DND-41 (cell line): ENCODE results near the gene IL17RD.

Experiments used
- ATAC-seq: fragments of 200-7000 bp; cut with Tn5 transposase; 3 replicates; pipeline ENCODE4 v1.9.1; 2021; ENCODE audit warnings: low read depth; ENCODE audit not compliant: insufficient read depth
- DNase-seq: peaks from one replicate; pipeline ENCODE4 v3.0.0-alpha.2; 2020
- H2AFZ ChIP-seq: 2 replicates; pipeline ENCODE4 v1.6.0; 2012; ENCODE audit warnings: low read depth, low read length
- H3K27ac ChIP-seq: 2 replicates; pipeline ENCODE4 v1.5.1; 2012; ENCODE audit warnings: low read length, inconsistent platforms
- H3K27me3 ChIP-seq: fragments of 200-600 bp; sonication (generic); 2 replicates; pipeline ENCODE4 v1.6.0; 2012; ENCODE audit warnings: low read length, mild to moderate bottlenecking, inconsistent platforms; ENCODE audit not compliant: insufficient read depth, poor library complexity
- H3K36me3 ChIP-seq: 2 replicates; pipeline ENCODE4 v1.5.1; 2012; ENCODE audit warnings: low read length, inconsistent platforms; ENCODE audit not compliant: insufficient read depth
- H3K4me1 ChIP-seq: 2 replicates; pipeline ENCODE4 v1.5.1; 2012; ENCODE audit warnings: mild to moderate bottlenecking, low read length; ENCODE audit not compliant: insufficient read depth
- H3K4me2 ChIP-seq: 2 replicates; pipeline ENCODE4 v1.6.0; 2012; ENCODE audit warnings: mild to moderate bottlenecking, moderate library complexity, low read length, inconsistent platforms; ENCODE audit not compliant: insufficient read depth
- H3K4me3 ChIP-seq, 2 experiments: fragments of 200-600 bp in 1 of 2; shearing (Covaris generic) in 1 of 2; 2 replicates each; pipeline ENCODE4 v1.5.1; 2012 to 2016; ENCODE audit warnings: inconsistent platforms in 2 of 2, low read length in 2 of 2, mild to moderate bottlenecking in 2 of 2, low read depth in 1 of 2, moderate library complexity in 1 of 2
- H3K79me2 ChIP-seq: 2 replicates; pipeline ENCODE4 v1.6.0; 2012; ENCODE audit warnings: low read length, inconsistent platforms; ENCODE audit not compliant: insufficient read depth
- H3K9ac ChIP-seq: 2 replicates; pipeline ENCODE4 v1.6.0; 2012; ENCODE audit warnings: low read depth, mild to moderate bottlenecking, inconsistent platforms, low read length, moderate library complexity
- H3K9me3 ChIP-seq: 2 replicates; pipeline ENCODE4 v1.5.1; 2012; ENCODE audit warnings: low read length, moderate library complexity, mild to moderate bottlenecking, inconsistent platforms; ENCODE audit not compliant: insufficient read depth, severe bottlenecking
- H4K20me1 ChIP-seq: 2 replicates; pipeline ENCODE4 v1.6.0; 2012; ENCODE audit warnings: low read length; ENCODE audit not compliant: insufficient read depth
- EZH2 ChIP-seq: IDR thresholded peaks from 3 replicates; pipeline ENCODE4 v1.6.1; 2012; ENCODE audit warnings: borderline replicate concordance, low read depth, mild to moderate bottlenecking, moderate library complexity, low read length, inconsistent platforms; ENCODE audit not compliant: severe bottlenecking
- TF ChIP-seq, protein P1 (sequence below): IDR thresholded peaks from 2 replicates; pipeline ENCODE4 v1.5.1; 2012; ENCODE audit warnings: borderline replicate concordance, low read length, moderate library complexity, mild to moderate bottlenecking; ENCODE audit not compliant: poor library complexity, severe bottlenecking; ENCODE audit errors: extremely low read depth

IL17RD gene

DNA sequence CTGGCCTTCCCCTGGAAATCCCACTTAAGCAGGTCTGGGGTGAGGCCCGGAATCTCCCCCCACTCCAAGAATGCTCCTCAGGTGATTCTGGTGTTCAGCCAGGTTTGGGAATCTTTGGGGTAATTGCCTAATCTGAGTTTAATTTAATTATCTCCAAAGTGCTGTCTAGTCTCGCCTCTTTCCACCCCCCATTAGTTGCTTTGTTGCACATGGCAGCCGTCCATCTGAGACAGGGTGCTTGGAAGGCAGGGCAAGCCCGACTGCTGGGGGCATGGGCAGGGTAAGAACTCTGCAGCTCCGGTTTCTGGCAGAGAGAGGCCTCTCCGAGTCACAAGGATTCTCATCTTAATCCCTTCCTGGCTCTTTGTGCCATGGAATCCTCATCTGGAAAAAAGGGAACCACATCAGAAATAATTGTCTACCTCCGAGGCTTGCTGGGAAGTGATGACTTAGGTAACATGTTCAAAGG, 15.0 kb downstream of the IL17RD start:
- no peak for DNase-seq
- H3K9me3 ChIP-seq: no peaks in the 10 kb centered on the region
- no peaks in the 10 kb centered on the region for H3K4me1 ChIP-seq
- H3K9ac ChIP-seq: no peak overlapping the region
- TF ChIP-seq, protein P1, sequence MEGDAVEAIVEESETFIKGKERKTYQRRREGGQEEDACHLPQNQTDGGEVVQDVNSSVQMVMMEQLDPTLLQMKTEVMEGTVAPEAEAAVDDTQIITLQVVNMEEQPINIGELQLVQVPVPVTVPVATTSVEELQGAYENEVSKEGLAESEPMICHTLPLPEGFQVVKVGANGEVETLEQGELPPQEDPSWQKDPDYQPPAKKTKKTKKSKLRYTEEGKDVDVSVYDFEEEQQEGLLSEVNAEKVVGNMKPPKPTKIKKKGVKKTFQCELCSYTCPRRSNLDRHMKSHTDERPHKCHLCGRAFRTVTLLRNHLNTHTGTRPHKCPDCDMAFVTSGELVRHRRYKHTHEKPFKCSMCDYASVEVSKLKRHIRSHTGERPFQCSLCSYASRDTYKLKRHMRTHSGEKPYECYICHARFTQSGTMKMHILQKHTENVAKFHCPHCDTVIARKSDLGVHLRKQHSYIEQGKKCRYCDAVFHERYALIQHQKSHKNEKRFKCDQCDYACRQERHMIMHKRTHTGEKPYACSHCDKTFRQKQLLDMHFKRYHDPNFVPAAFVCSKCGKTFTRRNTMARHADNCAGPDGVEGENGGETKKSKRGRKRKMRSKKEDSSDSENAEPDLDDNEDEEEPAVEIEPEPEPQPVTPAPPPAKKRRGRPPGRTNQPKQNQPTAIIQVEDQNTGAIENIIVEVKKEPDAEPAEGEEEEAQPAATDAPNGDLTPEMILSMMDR: no peak
- no peak for TF ChIP-seq EZH2
- peaks cover 8% of the 10 kb centered on the region for H3K27me3 ChIP-seq
- no peaks in the 10 kb centered on the region for H4K20me1 ChIP-seq
- no peak overlapping the region for H3K4me3 ChIP-seq
- no peak overlapping the region for H2AFZ ChIP-seq
- no peak overlapping the region for H3K27ac ChIP-seq
- H3K36me3 ChIP-seq: no peaks in the 10 kb centered on the region
- H3K4me2 ChIP-seq: no peak overlapping the region
- no peaks in the 10 kb centered on the region for H3K79me2 ChIP-seq
- ATAC-seq: no peak

DNA sequence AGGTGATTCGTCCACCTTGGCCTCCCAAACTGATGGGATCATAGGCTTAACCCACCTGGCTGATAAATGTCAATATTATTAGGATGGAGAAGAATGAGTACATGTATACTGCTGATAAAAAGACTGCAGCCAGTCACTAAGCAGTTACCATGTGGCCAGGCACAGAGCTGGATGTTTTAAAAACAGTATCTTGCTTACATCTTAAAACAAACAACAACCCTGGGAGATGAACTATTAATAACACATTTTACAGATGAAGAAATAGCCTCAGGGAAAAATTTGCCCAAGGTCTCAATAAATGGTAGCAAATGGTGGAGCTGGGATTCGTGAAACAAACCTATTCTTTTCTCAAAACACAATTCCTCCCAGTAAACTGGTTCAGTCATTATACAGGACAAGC, 18.1 kb downstream of the IL17RD start:
- no peaks in the 10 kb centered on the region for H3K79me2 ChIP-seq
- H3K27me3 ChIP-seq: peaks cover 15% of the 10 kb centered on the region
- no peak overlapping the region for H3K9ac ChIP-seq
- H3K36me3 ChIP-seq: no peaks in the 10 kb centered on the region
- no peaks in the 10 kb centered on the region for H3K9me3 ChIP-seq
- no peak overlapping the region for H3K4me2 ChIP-seq
- no peak for ATAC-seq
- no peak overlapping the region for H2AFZ ChIP-seq
- no peak for DNase-seq
- no peak overlapping the region for H3K4me3 ChIP-seq
- H3K4me1 ChIP-seq: no peaks in the 10 kb centered on the region
- H3K27ac ChIP-seq: no peak overlapping the region
- no peaks in the 10 kb centered on the region for H4K20me1 ChIP-seq
- TF ChIP-seq, protein P1: no peak
- TF ChIP-seq EZH2: no peak

DNA sequence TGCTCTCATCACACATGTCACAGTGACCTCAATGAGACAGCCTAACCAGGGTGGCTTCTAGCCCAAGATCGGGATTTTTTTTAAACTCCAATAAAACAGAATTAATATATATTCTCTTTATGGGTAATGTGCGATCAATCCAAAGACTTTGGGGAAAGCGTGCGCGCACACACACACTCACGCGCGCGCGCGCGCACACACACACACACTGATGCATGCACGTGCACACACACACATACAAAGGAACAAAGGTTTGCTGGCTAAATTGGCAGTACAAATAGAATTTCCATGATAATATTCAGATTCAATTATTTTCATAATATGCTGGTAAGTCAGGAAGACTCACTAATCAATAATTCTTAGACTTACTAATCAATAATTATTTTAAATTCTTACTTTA, 19.3 kb downstream of the IL17RD start:
- Histone ChIP-seq H3K79me2 (no peaks in the 10 kb centered on the region), H3K9me3 (no peaks in the 10 kb centered on the region), H4K20me1 (no peaks in the 10 kb centered on the region), H3K4me3 (no peak overlapping the region), H3K27ac (no peak overlapping the region), H2AFZ (no peak overlapping the region), H3K4me1 (no peaks in the 10 kb centered on the region), H3K36me3 (no peaks in the 10 kb centered on the region), H3K27me3 (peaks cover 15% of the 10 kb centered on the region), H3K9ac (no peak overlapping the region), H3K4me2 (no peak overlapping the region)
- DNase-seq (no peak), ATAC-seq (no peak)
- TF ChIP-seq EZH2: no peak
- TF ChIP-seq, protein P1: no peak

DNA sequence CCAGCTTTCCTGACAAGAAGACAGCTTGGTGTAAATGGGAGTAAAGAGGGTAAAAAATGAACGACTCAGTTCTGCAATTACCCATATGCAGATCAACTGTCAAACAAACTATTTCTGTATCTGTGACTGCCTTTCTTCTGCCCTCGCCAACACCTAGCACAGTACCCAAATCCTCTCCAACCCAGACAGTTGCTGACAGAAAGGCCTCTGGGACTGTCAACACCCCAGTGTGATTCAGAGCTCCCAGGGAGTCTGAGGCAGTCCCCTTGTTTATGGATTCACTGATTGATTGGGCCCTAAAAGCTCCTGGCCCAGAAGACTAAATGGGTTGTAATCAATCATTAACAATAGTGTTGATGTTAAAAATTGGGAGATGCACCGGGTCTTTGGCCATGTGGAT, 20.2 kb downstream of the IL17RD start:
- TF ChIP-seq, protein P1: no peak
- TF ChIP-seq EZH2: no peak
- peaks cover 21% of the 10 kb centered on the region for H3K27me3 ChIP-seq
- H3K9me3 ChIP-seq: no peaks in the 10 kb centered on the region
- H2AFZ ChIP-seq: no peak overlapping the region
- no peaks in the 10 kb centered on the region for H3K4me1 ChIP-seq
- no peak overlapping the region for H3K9ac ChIP-seq
- H4K20me1 ChIP-seq: no peaks in the 10 kb centered on the region
- no peaks in the 10 kb centered on the region for H3K79me2 ChIP-seq
- no peak overlapping the region for H3K4me3 ChIP-seq
- no peak overlapping the region for H3K4me2 ChIP-seq
- DNase-seq: no peak
- H3K27ac ChIP-seq: no peak overlapping the region
- H3K36me3 ChIP-seq: no peaks in the 10 kb centered on the region
- ATAC-seq: no peak
